HG03575 (cell line): ENCODE results near the gene RASSF8.

ENCODE experiments used
- ATAC-seq: cut with Tn5 transposase; IDR thresholded peaks from one replicate; pipeline ENCODE4 v1.9.1; 2021; ENCODE audit not compliant: unreplicated experiment, insufficient number of reproducible peaks, low FRiP score; ENCODE audit errors: extremely low read depth

Gene RASSF8, protein sequence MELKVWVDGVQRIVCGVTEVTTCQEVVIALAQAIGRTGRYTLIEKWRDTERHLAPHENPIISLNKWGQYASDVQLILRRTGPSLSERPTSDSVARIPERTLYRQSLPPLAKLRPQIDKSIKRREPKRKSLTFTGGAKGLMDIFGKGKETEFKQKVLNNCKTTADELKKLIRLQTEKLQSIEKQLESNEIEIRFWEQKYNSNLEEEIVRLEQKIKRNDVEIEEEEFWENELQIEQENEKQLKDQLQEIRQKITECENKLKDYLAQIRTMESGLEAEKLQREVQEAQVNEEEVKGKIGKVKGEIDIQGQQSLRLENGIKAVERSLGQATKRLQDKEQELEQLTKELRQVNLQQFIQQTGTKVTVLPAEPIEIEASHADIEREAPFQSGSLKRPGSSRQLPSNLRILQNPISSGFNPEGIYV

GRCh38 chr12:25958428-25959070, at the start of gene RASSF8:
Gene RASSF8 (plus strand): TSS chr12:25958682. CDS start chr12:26055344, 96,662 bp downstream.
- ATAC-seq, result no peak

GRCh38 chr12:25914551-25914950, 43.9 kb upstream of the RASSF8 start:
- ATAC-seq, result no peak

DNA sequence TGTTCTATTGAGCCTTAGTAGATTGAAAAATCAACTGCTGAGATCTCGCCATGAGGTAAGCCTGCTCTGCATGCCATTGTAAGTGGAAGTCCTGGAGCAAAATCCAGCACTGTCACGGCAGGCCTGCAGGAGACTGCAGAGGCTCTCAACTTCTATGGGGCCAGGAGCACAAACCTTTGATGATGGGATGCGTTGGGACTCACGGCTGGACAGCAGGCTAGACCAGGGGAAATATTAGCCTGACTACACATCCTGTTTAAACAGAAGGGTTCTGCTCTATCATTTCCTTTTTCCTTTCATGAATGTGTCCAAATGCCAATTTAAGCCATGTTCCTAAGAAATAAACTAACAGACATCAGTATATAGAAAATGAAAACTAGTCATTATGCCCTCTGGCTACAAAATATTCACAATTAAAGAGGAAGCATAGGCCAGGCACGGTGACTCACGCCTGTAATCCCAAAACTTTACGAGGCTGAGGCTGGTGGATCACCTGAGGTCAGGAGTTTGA, 33.9 kb upstream of the RASSF8 start:
- ATAC-seq, result no peak

GRCh38 chr12:25925064-25925463, 33.4 kb upstream of the RASSF8 start:
- no peak for ATAC-seq

- no peak for ATAC-seq
These were observed 31.9 kb upstream of the RASSF8 start for GRCh38 chr12:25926536-25926935.

GRCh38 chr12:25929142-25929541, 29.3 kb upstream of the RASSF8 start:
- ATAC-seq, result no peak

GRCh38 chr12:25932971-25933370, 25.5 kb upstream of the RASSF8 start:
- no peak for ATAC-seq

GRCh38 chr12:25934456-25934855, 24.0 kb upstream of the RASSF8 start:
- no peak for ATAC-seq

DNA sequence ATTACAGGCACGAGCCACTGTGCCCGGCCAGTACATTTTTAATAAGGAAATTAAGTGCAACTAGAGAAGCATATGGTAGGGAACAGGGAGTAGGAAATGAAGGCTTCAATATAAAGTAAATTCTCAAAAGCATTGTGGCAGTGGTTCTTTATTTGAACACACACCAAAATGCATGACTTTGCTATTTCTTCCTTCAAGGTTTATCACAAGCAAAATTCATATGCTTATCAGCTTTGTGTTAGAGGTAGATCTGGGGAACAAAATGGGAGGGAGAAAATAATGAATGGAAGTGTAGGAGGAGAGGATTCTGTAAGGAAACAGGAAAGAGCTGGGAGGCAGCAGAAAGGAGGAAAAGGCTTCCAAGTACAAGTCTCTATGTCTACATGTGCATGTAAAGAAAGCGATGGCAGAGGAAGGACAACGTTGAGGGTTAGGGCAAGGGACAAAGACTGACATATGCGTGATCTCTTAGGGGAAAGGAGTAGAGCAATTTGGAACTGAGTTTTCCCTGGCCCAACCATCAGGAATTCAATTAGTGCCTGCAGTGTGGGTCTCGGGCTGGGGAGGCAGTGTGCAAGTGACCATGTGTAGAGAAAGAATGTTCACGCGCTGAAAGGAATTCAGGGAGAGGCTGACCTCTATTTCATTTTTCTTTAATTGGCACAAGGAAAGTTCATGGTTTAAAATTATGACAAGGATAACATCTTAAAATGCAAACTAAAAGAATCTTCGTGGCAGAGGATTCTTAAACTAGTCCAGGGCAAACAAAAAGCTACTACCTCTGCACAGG, 22.9 kb upstream of the RASSF8 start:
- no peak for ATAC-seq

- no peak for ATAC-seq
These were observed 21.4 kb upstream of the RASSF8 start for GRCh38 chr12:25937096-25937495.

- no peak for ATAC-seq
These were observed 19.9 kb upstream of the RASSF8 start for GRCh38 chr12:25938581-25938980.

DNA sequence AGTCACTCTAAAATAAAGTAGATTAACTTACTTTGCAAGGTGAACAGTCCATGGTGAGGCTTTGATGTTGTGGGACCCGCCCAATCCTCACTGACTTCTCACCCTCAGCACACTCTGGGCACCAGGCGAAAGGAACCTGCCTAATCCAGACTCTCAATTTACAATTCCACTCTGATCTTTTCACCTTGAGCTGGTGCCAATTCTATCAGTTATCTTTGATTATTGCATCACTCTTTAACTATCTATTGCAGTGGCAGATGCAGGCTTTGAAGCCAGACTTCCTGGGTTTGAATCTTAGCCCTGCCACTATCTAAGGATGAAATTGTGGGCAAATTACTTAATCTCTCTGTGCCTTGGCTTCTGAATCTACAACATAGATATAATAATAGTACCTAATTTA, 18.9 kb upstream of the RASSF8 start:
- ATAC-seq, result no peak

GRCh38 chr12:25940886-25941285, 17.6 kb upstream of the RASSF8 start:
- no peak for ATAC-seq

DNA sequence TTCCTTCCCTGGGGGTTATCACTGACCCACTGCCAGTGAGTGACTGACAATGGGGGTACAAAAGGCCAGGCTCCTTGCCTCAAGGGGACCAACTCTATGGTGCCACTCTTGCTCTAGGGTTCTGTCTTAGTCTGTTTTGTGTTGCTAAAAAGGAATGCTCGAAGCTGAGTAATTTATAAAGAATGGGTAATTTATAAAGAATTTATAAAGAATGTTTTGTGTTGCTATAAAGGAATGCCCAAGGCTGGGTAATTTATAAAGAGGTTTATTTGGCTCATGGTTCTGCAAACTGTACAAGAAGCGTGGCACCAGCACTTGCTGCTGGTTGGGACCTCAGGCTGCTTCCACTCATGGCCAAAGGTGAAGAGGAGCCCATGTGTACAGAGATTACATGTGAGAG, 15.8 kb upstream of the RASSF8 start:
- ATAC-seq, result no peak

GRCh38 chr12:25943940-25944339, 14.5 kb upstream of the RASSF8 start:
- ATAC-seq, result no peak

- no peak for ATAC-seq
These were observed 9.1 kb upstream of the RASSF8 start for GRCh38 chr12:25949343-25949742.

DNA sequence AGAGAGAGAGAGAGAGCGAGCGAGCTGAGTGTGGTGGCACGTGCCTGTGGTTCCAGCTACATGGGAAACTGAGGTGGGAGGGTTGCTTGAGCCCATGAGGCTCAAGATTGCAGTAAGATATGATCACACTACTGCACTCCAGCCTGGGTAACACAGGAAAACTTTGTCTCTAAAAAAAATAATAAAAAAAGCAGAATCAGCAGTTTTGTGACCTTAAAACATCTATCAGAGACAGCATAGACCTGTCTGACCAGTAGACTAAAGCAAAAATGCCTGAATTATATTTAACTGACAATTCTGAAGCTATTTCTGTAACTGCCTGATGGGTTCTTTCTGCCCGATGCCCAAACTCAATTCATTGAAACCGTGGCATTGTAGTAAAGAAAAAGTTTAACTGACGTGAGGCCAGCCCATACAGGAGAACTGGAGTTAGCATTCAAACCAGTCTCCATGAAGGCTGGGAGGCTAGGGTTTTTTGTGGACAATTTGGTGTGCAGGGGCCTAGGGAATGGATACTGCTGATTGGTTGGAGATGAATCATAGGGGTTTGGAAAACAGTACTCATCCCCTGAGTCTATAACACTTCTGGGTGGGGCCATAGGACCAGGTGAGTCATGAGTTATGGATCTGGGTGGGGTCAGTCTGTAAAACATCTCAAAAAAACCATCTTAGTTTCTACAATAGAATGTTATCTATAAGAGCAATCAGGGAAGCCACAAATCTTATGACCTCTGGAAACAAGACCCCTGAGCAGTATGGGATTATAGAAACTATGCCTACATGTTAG, 8.0 kb upstream of the RASSF8 start:
- ATAC-seq, result no peak

DNA sequence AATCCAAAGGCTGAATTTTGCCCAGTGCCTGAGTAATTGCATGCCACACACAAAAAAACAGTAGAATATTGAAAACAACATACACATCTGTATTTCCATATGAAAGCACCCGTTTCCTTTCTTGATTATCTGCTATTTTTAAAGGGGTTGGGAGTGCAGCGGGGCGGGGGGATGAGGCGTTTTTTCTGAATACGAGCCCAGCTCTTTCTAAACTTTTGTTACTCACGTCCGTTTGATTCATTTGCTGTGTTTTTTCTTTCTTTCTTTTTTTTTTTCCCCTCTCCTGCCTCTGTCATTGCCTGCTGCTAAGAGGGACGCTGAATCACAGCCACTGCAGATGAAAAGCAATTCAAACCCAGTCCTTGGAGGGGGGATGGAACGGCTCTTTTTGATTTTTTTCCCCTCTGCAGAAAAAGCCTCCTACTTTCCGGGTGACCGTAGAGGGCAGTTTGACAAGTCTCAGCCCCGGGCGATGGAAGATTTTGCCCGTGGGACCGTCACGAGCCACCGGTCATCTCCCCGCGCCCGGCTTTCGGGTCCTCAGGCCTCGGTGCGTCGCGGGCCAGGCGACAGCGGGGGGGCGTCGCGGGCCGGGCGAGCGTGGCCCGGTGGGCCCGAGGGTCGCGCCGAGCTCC, 572 bp upstream of the RASSF8 start:
- no peak for ATAC-seq
